Stimulated activated CD4-positive, alpha-beta T cell treated with anti-CD3 and anti-CD28 coated beads, TNF-alpha, amount 100 ng/mL, for 4 hours (primary cell): ENCODE data around the gene VAV2.
"Not testable (repeated sequence)": the region's sequence is repeated elsewhere in the genome, so short reads cannot be mapped to it uniquely, and the experiment has no call there.

Experiments
- DNase-seq, 3 experiments: peaks; one replicate each; pipeline ENCODE4 v3.0.0-alpha.2; 2020; ENCODE audit warnings: low read depth in 3 of 3

Gene VAV2

GRCh38 chr9:133970581-133971058 lies 21.5 kb downstream of the VAV2 start:
- no peak for DNase-seq

DNA sequence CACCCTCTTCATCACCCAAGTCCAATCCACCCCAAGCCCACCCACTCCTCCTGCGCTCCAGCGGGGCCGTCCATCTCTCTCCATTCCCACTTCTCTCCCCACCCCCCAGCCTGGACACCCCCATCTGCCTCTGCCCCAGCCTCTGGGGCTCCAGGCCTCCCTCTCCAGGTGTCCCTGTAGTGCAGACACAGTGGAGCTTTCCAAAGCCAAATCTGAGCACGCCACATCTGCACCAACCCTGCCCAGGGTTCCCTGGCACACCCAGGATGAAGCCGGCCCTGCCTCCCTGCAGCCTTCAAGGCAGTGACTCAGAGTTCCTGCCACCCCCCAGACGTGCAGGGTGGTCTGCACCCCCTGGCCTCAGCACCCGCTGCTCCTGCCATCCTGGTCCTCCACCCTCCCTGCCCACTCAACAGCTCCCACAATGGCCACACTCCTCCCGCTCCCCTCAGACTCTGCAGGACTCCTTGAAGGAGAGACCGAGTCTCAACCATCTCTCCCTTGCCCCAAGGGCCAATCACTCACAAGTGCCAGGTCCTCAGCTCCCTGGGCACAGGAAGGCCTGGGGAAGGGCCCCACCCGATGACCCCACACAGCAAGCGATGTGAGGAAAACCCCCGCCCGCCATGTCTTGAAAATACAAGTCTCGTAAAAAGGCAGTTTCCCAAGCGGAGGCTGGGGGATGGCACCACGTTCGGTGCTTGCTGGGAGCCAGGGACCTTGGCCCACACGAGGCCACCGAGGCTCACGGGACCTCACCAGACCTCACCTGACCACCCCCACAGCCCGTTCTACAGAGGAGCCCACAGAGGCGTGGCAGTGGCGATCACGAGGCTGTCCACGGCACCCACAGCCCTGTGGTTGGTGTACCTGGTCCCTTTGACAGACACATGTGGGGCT lies 22.2 kb downstream of the VAV2 start:
- no peak for DNase-seq

GRCh38 chr9:133968966-133969617 lies 23.0 kb downstream of the VAV2 start:
- no peak for DNase-seq

DNA sequence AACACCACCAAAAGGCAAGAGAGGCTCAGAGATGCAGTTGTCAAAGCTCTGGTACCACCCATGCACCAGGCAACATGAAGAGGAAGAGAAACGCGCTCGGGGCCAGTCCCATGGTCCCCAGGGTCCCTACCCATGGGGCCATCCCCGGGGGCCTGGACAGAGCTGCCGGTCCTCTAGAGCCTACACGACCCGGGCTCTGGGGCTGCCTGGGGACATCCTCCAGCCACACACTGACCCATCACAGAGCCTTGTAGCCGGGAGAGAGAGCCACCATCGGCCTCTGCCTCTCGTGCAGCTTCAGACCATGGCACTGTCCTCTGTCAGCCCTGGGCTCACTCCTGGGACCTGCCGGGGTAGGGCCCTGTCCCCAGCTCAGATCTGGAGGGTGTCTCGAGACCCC lies 23.7 kb downstream of the VAV2 start:
- DNase-seq, result no peak

DNA sequence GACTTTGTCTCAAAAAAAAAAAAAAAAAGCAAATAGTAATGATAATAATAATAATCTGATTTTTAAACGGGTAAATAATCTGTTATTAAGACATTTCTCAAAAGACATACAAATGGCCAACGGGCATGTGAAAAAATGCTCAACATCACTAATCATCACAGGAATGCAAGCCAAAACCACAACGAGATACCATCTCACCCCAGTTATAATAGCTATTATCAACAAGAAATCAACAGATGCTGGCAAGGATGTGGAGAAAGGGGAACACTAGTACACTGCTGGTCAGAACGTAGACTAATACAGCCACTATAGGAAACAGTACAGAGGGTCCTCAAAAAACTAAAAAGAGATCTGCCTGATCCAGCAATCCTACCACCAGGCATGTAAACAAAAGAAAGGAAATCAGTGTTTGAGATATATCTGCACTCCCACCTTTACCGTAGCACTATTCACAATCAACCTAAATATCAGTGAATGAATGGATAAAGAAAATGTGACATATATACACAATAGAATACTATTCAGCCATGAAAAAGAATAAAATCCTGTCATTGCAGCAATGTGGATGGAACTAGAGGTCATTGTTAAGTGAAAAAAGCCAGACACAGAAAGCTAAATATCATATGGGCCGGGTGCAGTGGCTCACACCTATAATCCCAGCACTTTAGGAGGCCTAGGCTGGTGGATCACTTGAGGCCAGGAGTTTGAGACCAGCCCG lies 24.9 kb downstream of the VAV2 start:
- DNase-seq, result no peak

- no peak for DNase-seq
Observed at GRCh38 chr9:133964463-133964862, 27.7 kb downstream of the VAV2 start.

DNA sequence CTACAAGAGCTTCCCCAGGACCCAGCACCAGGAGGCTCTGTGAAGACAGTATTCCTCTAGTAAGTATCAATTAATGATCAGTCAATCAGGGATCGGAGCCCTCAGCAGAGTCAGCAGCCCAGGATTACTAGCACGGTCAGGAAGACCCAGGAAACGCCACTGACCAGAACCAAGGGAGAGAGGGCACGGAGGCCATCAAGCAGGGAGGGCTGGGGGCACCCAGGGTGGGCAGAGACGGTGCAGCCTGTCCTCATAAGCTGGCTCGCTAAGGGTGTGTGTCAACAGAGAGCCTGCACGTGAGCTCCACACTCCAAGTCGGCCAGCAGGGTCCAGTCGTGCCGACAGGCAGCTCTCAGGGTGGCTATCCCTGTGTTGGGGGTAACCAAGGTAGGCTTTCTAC lies 29.0 kb downstream of the VAV2 start:
- no peak for DNase-seq

DNA sequence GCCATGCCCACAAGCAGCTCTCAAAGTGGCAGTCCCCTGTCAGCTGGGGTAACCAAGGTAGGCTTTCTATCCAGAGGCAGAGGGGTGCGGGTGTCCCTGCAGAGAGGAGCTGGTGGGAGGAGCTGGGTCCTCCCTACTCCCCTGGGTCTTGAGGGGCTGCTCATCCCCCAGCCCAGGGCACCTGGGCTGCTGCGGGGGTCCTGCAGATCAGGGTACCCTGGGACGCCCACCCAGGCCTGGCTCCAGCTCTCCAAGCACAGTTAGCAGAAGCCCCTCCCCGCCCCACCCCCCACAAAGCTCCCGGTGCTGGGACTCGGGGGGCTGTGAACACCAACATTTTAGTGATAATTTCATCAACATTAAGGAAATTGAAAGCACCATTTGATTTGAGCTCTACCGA lies 29.8 kb downstream of the VAV2 start:
- DNase-seq, result no peak

DNA sequence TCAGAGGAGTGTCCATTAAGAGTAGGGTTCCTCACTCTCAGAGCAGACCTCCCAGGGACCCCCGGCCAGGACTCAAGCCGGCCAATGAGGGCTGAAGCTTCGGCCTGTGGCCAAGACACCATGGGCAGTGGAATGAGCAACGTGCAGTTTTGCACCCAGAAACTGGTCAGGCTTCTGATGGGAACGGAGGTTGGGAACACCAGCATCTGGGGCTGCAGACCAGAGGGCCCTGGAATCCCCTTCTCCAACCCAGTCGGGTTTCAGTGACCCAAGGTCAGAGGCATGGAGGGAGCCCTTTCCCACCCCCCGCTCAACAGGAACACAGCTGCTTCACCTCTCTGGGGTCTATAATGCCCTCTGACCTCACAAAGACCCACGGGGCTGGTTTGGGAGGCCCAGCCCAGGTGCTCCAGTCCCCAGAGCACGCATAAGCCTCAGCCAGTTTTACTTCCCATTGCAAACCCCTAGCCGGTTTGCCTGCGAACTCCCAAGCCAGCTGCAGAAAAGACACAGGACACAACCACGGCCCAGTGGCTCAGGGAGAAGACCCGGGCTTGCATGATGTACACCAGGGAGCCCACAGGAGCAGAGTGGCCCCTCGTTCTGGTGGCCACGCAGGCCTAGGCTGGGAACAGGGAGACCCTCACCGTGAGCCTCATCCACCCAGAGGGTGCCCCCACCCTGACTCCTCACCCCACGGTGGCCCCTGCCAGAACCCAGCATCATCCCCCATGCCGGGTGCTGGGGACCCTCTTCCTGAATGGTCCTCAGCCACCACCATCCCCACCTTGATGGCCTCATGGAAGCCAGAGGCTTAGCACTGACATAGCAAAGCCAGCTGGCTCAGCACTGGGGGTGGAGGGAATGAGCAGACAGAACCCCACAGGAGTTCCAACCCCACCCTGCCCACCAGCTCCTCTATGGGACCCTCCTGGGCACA lies 30.6 kb downstream of the VAV2 start:
- no peak for DNase-seq

DNA sequence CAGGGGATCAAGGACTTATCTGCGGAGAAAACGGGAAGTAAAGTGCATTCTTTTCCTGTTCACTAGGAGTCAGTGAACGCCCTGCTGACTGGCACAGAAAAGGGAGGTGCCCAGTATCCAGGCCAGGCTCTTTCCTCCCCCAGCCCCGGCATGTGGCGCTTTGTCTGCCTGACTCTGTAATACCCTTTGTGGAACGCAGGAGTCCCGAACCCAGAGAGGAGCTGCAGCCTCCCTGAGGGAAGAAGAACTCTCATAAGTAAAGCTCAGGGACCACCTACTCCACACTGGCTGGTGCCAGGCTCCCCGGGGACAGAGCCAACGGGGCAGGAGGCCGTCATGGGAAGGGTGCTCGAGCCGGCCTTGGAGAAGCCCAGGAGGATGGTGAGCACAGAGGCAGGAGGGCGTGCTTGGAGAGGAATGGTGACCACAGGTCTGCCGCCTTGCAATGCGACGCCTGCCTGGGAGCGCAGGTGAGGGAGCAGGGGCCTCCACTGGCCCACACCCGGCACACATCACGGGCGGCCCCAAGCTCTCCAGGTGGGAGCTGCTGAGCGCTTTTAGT lies 31.5 kb downstream of the VAV2 start:
- no peak for DNase-seq

DNA sequence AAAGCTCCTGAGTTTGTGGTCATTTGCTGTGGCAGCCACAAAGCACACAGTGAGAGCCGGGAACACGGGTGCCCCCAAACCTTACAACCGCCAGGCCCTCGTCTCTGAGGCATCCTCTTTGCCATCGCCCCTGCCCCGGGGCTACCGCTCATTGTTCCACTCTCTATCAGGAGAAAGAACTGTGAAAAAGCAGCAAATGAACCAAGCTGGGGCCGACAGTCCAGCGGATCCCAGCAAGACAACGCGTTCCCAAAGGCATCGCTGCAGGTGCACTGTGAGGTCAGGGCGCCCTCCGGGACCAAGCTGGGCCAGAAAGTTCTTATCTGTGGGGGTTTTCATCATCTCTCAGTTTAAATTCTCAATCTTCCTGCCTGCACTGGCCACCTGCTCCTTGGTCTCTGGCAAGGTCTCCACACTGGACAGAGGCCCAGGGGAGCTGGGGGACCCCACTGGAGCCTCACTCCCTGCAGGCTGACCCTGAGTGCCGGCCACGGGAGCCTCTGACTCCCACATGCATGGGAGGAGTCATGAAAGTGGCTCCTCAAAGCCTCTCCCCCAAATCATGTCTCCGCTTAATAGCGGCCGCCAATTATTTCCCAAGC lies 32.1 kb downstream of the VAV2 start:
- no peak for DNase-seq

- no peak for DNase-seq
Observed at GRCh38 chr9:133959171-133959570, 33.0 kb downstream of the VAV2 start.

DNA sequence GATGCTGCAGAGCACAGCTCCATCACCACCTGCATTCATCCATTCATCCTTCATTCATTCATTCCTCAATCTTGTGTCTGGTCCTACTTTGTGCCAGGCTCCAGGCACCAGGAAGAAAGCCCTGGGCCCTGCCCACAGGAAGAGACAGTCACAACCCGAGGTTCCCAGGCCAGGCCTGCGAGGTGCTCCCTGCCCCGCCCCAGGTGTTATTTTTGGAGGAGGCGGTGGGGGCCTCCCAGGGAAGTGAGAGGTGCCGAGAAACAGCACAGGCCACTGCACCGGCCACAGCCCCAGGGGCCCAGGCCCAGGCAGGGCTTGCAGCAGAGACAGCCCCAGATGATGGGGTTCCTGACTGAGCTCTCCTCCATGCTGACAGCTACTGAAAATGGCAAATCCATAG lies 33.4 kb downstream of the VAV2 start:
- DNase-seq, result no peak

GRCh38 chr9:133957772-133958171 lies 34.4 kb downstream of the VAV2 start:
- DNase-seq, result not testable (repeated sequence)

DNA sequence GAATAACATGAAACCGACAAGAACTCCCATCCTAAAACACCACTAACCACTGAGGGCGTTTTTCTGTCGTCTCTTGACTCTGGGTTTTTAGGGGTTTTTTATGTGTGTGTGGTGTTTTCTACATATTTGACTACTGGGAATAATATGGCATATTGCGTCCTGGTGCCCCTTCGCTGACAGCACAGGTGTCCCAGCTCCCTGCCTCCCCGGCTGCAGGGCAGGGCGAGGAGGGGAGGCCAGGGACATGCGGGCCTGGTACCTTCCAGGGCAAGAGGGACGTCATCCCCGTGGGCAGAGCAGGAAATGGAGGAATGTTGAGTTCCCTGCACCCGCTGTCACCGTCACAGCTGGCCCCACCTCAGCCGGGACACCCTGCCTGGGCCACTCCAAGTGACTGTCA lies 34.8 kb downstream of the VAV2 start:
- DNase-seq, result no peak

- no peak for DNase-seq
Observed at GRCh38 chr9:133956520-133957076, 35.5 kb downstream of the VAV2 start.

DNA sequence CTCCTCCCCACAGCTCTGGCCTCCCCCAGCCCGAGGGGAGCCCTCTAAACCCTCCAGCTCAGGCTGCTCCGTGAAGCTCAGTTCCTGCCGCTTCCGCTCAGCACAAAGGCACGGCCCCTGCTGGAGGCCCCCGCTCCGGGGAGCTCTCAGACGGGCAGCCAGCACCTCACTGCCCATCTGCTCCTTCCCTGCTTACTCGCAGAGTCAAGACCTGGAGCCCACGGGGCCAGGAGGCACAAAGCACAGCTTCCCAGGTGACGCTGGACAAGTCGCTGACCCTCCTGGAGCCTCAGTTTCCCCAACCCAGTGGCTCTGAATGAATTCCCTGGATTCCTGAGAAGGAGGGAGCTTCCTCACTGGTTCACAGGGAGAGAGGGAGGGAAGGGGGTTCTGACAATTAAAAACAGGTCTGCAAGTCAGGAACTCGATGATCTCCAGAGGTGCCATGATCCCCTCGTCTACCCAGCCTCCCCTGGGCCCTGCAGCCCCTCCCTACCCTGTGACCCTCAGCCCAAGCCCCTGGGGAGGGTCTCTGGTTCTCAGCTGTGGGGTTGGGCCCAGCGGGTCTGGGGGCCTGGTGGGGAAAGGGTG lies 36.2 kb downstream of the VAV2 start:
- DNase-seq, result no peak

- DNase-seq, result peak in 2 of 3 experiments; percentile 6 to 12
Observed at GRCh38 chr9:133954862-133955529, 37.1 kb downstream of the VAV2 start.

GRCh38 chr9:133953976-133954709 lies 38.0 kb downstream of the VAV2 start:
- DNase-seq, result no peak
